ENCODE results near the gene LAPTM5.
A peak's percentile ranks its signal among the peaks of the same experiment; 100 is the strongest.

The LAPTM5 gene

GRCh38 chr1:30726773-30727684 is 30.5 kb downstream of the LAPTM5 start:
- no peak for FAIRE-seq

GRCh38 chr1:30726236-30726635 is 31.3 kb downstream of the LAPTM5 start:
- no peak for FAIRE-seq

GRCh38 chr1:30725450-30726095 is 32.0 kb downstream of the LAPTM5 start:
- no peak for FAIRE-seq

- no peak for FAIRE-seq
These were observed 32.7 kb downstream of the LAPTM5 start for GRCh38 chr1:30724655-30725421.

- no peak for FAIRE-seq
These were observed 33.4 kb downstream of the LAPTM5 start for GRCh38 chr1:30724175-30724574.

- FAIRE-seq = no peak
These were observed 34.2 kb downstream of the LAPTM5 start, which contains the start of gene MATN1 for GRCh38 chr1:30723331-30723755. Gene MATN1, minus strand, starts transcription at chr1:30723585. Its CDS starts 34 bp downstream, at chr1:30723551.

- FAIRE-seq = no peak
These were observed 35.6 kb downstream of the LAPTM5 start for GRCh38 chr1:30721812-30722537.

GRCh38 chr1:30721341-30721793 is 36.2 kb downstream of the LAPTM5 start:
- FAIRE-seq = no peak

GRCh38 chr1:30720271-30721223 is 37.0 kb downstream of the LAPTM5 start:
- no peak for FAIRE-seq

- no peak for FAIRE-seq
These were observed 37.9 kb downstream of the LAPTM5 start for GRCh38 chr1:30719406-30720270.

- FAIRE-seq = no peak
These were observed 38.8 kb downstream of the LAPTM5 start for GRCh38 chr1:30718636-30719405.

- FAIRE-seq = peak; percentile 77
These were observed 39.4 kb downstream of the LAPTM5 start for GRCh38 chr1:30718091-30718635.

GRCh38 chr1:30716646-30717045 is 40.9 kb downstream of the LAPTM5 start:
- no peak for FAIRE-seq

- FAIRE-seq = no peak
These were observed 41.7 kb downstream of the LAPTM5 start for GRCh38 chr1:30715886-30716285.

GRCh38 chr1:30715216-30715615 is 42.4 kb downstream of the LAPTM5 start:
- FAIRE-seq = no peak

GRCh38 chr1:30714536-30715090 is 43.0 kb downstream of the LAPTM5 start:
- FAIRE-seq = no peak

- no peak for FAIRE-seq
These were observed 43.5 kb downstream of the LAPTM5 start for GRCh38 chr1:30714025-30714424.

GRCh38 chr1:30713311-30713710 is 44.3 kb downstream of the LAPTM5 start:
- no peak for FAIRE-seq

- FAIRE-seq = no peak
These were observed 45.0 kb downstream of the LAPTM5 start for GRCh38 chr1:30712583-30712982.
